ENCODE results near the gene SHLD1. TPM values are rescaled to one million over a fixed set of nuclear protein-coding genes. Genes with fewer than 3 reads are reported as not detected.

The SHLD1 gene
- total RNA-seq, 4 donors from 2014 or later, result 4.0 to 11.7 (median 4.7) TPM

DNA sequence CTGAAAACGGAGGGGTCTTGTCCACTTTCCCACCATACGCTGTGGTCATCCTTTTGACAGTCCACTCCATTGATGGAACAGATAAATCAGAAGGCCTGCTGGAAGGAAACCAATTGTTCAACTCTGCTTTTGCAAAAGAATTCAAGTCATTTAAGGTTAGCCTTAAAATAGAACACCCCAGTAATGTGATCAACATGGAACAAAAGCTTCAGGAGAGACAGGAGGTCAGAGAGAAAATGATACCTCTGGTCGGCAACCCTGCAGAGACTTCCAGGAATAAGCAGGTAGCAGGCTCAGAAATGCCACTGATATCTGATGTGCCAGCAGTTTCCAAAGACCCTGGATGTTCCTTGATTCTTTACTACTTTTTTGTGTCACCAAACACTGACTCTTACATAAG, 39.6 kb upstream of the SHLD1 start:
- no peak for DNase-seq
- WGBS, 2 donors, result 71 to 74% methylated on average over 3 of the region's 3 CpGs
- Histone ChIP-seq H3K27ac (no peak overlapping the region), H3K36me3 (no peaks in the 10 kb centered on the region), H3K4me1 (peaks cover 0 to 5% of the 10 kb centered on the region in 2 donors), H3K9me3 (no peaks in the 10 kb centered on the region), H3K4me3 (replicated peaks in 1 of 3) (no peak overlapping the region), H3K27me3 (no peaks in the 10 kb centered on the region)
- intact Hi-C loops (cut with DNase I), result no loop called here
- no peak for TF ChIP-seq POLR2A (IDR thresholded peaks at IDR 0.05)
- TF ChIP-seq, protein P1, sequence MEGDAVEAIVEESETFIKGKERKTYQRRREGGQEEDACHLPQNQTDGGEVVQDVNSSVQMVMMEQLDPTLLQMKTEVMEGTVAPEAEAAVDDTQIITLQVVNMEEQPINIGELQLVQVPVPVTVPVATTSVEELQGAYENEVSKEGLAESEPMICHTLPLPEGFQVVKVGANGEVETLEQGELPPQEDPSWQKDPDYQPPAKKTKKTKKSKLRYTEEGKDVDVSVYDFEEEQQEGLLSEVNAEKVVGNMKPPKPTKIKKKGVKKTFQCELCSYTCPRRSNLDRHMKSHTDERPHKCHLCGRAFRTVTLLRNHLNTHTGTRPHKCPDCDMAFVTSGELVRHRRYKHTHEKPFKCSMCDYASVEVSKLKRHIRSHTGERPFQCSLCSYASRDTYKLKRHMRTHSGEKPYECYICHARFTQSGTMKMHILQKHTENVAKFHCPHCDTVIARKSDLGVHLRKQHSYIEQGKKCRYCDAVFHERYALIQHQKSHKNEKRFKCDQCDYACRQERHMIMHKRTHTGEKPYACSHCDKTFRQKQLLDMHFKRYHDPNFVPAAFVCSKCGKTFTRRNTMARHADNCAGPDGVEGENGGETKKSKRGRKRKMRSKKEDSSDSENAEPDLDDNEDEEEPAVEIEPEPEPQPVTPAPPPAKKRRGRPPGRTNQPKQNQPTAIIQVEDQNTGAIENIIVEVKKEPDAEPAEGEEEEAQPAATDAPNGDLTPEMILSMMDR (IDR thresholded peaks at IDR 0.05), result no peak

DNA sequence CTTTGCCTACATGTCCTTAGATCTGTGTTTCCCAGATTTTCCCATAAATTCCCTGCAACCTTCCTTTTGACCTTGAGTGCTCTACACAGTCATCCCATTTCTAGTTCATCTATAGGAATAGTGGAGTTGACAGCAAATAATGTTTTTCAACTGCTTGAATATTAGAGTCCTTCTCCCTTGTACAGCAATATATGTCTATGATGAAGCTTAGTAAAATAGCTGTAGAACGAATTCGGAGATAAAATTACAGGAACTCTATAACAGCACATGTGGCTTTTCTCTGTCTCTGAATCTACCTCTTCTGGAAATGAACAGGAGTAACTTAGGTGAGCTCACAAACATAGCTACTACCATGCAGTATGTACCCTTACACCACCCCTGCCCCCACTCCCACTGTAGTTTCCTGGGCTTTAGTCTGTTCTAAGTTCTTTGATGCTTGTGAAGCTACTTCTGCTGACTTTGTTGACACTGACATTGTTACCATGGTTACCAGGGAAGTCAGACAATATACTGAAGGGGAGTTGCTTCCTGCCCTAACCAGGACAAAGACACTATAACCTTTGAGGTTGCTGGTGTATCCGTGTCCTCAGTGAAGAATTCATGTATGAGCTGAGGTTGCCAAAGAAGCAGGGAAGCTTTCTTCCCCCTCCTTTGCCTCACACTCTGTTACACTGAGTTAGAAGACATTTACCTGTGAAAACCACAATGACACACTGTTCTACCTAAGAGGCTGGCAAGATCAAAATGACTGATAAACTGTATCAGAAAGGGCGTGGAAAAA, 35.8 kb upstream of the SHLD1 start:
- DNase-seq, result peak; percentile 9 to 15
- Histone ChIP-seq H3K27ac (no peak overlapping the region), H3K4me3 (replicated peaks in 1 of 3) (no peak overlapping the region), H3K4me1 (peaks cover 0 to 5% of the 10 kb centered on the region in 2 donors), H3K27me3 (no peaks in the 10 kb centered on the region), H3K9me3 (no peaks in the 10 kb centered on the region), H3K36me3 (no peaks in the 10 kb centered on the region)
- intact Hi-C loops (cut with DNase I), result no loop called here
- WGBS, 2 donors, result 52 to 69% methylated on average over 4 of the region's 4 CpGs
- TF ChIP-seq POLR2A (IDR thresholded peaks at IDR 0.05), result no peak
- TF ChIP-seq, protein P1 (IDR thresholded peaks at IDR 0.05), result no peak

DNA sequence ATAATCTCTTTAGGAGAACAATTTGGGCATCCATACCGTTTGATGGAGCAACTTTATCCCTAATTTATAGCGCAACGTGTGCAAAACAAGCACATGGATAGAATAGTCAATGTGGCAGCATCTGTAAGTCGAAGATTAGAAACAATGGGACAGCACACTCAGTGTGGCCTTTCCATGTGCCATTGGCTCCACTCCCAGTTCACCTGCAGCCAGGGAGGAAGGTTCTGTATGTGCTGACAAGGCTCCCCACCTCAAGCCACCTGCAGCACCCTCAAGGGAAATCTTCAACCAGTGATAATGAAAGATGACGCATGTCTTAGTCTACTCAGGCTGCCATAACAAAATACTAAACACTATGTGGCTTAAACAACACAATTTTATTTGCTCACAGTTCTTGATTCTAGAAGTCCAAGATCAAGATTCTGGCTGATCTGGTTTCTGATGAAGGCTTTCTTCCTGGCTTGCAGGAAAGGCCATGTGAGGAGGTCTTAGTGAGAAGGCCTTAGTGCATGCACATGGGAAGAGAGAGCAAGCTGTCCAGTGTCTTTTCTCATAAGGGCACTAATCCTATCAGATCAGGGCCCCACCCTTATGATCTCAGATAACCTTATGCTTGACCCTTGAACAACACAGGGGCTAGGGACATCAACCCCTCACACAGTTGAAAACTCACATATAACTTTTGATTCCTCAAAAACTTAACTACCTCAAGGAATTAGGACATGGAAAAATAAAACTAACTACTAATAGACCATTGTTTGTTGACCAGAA, 34.9 kb upstream of the SHLD1 start:
- no peak for DNase-seq
- Histone ChIP-seq H3K9me3 (no peaks in the 10 kb centered on the region), H3K36me3 (no peaks in the 10 kb centered on the region), H3K27ac (no peak overlapping the region), H3K4me1 (peaks cover 0 to 11% of the 10 kb centered on the region in 2 donors), H3K27me3 (no peaks in the 10 kb centered on the region), H3K4me3 (replicated peaks in 1 of 3) (no peak overlapping the region)
- TF ChIP-seq POLR2A (IDR thresholded peaks at IDR 0.05), result no peak
- TF ChIP-seq, protein P1 (IDR thresholded peaks at IDR 0.05), result no peak
- WGBS, 2 donors, result 92 to 94% methylated on average over 5 of the region's 5 CpGs
- intact Hi-C loops (cut with DNase I), result no loop called here

DNA sequence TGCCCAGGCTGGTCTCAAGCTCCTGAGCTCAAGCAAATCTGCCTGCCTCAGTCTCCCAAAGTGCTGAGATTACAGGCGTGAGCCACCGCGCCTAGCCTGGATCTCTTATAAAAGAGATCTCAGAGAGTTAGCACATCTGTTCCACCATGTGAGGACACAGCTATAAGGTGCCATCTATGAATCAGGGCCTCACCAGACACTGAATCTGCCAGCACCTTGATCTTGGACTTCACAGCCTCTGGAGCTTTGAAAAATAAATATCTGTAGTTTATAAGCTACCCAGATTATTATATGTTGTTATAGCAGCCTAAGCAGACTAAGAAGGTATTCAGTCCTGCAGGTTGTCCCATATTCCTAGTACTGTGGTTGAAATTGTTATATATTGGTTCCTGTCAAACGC, 33.2 kb upstream of the SHLD1 start:
- no peak for DNase-seq
- Histone ChIP-seq H3K9me3 (no peaks in the 10 kb centered on the region), H3K4me3 (replicated peaks in 1 of 3) (no peak overlapping the region), H3K4me1 (peaks cover 0 to 12% of the 10 kb centered on the region in 2 donors), H3K36me3 (no peaks in the 10 kb centered on the region), H3K27me3 (no peaks in the 10 kb centered on the region), H3K27ac (no peak overlapping the region)
- TF ChIP-seq, protein P1 (IDR thresholded peaks at IDR 0.05), result no peak
- TF ChIP-seq POLR2A (IDR thresholded peaks at IDR 0.05), result no peak
- intact Hi-C loops (cut with DNase I), result no loop called here
- 93 to 95% methylated on average over 4 of the region's 4 CpGs for WGBS, 2 donors
